ENCODE data around the gene NRARP.

NRARP gene

DNA sequence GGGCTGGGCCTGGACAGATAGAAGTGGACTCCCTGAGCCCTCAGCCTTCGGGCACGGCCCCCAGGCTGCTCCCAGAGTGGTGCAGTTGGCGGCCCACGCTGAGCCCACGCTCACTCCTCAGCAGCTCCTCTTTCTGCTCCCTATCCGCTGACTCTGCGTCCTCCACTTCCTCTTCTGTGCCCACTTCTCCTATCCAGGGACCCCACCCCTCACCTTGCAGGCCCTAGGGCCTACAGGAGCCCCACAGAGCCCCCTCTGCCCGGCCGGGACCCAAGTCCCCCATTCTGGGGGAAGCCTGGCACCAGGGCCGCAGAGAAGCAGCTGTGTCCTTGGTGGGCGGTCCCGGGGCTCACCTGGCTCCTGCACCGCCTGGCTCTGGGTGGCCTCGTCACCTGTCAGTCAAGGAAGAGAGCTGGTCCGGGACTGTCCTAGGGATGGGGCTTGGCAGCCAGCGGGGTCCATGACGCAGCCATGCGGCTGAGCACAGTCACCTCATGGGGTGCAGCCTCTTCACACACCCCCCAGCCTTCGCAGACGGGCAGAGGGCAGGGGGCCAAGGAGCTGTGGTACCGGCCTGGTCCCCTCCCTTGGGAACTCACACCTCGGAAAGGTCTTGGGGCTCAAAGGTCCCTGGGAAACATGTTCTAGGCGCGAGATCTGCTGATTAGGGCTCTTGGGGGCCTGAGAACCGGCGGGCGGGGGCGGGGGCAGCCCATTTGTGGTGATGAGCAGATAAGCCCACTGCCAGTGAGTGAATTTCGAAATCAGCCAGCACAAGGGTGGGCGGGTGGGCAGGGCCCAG lies 5.4 kb upstream of the NRARP start:
- Histone ChIP-seq H3K9ac (ENCODE audit: low read length) (no peak overlapping the region), H2AFZ (ENCODE audit: low read length) (no peak overlapping the region), H3K4me1 (ENCODE audit: low read length) (no peaks in the 10 kb centered on the region; the same call in 1 of the 2 replicates), H3F3A (ENCODE audit: insufficient read depth, low read length) (peaks cover 7% of the 10 kb centered on the region; the same call in 1 of the 2 replicates), H3K36me3 (replicated peaks; ENCODE audit: insufficient read depth, low read length) (no peaks in the 10 kb centered on the region), H3K27ac (ENCODE audit: low read length) (no peak overlapping the region), H3K4me2 (ENCODE audit: low read depth, low read length) (no peak overlapping the region), H3K4me3 (ENCODE audit: low read length) (no peak overlapping the region), H3K27me3 (replicated peaks; ENCODE audit: insufficient read depth, low read length) (peaks cover 22% of the 10 kb centered on the region), H3K9me3 (replicated peaks; ENCODE audit: insufficient read depth, low read length) (no peaks in the 10 kb centered on the region), H3K9me2 (replicated peaks; ENCODE audit: insufficient read depth, low read length) (no peaks in the 10 kb centered on the region), H4K20me1 (ENCODE audit: insufficient read depth, low read length) (no peaks in the 10 kb centered on the region), H3K79me2 (ENCODE audit: low read length) (no peaks in the 10 kb centered on the region)
- no peak for DNase-seq
- TF ChIP-seq EZH2 (optimal IDR thresholded peaks at IDR 0.05; ENCODE audit: low read depth, low read length) (no peak), EZH2phosphoT487 (IDR thresholded peaks at IDR 0.05; ENCODE audit: low read length) (no peak)
- TF ChIP-seq, protein P1, sequence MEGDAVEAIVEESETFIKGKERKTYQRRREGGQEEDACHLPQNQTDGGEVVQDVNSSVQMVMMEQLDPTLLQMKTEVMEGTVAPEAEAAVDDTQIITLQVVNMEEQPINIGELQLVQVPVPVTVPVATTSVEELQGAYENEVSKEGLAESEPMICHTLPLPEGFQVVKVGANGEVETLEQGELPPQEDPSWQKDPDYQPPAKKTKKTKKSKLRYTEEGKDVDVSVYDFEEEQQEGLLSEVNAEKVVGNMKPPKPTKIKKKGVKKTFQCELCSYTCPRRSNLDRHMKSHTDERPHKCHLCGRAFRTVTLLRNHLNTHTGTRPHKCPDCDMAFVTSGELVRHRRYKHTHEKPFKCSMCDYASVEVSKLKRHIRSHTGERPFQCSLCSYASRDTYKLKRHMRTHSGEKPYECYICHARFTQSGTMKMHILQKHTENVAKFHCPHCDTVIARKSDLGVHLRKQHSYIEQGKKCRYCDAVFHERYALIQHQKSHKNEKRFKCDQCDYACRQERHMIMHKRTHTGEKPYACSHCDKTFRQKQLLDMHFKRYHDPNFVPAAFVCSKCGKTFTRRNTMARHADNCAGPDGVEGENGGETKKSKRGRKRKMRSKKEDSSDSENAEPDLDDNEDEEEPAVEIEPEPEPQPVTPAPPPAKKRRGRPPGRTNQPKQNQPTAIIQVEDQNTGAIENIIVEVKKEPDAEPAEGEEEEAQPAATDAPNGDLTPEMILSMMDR (IDR thresholded peaks at IDR 0.05; ENCODE audit: low read length): no peak

DNA sequence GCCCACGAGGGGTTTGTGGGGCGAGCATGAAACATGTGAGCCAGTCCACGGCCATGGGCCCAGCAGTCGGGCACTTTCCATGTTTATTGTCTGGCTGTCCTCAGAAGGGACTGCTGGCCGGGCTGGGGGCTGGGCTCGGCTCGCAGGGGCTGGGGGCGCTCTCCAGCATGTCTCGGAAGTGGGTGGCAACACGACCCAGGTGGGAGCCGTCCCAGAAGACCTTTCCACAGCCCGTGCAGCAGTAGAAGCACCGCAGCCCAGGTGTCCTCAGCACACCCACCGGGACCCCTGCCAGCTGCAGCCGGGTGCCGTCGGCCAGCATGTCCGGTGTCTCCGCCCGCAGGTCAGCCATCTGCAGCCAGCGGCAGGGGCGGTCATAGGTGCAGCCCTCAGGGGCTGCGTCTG lies 4.8 kb upstream of the NRARP start:
- H3K4me1 ChIP-seq (ENCODE audit: low read length): no peaks in the 10 kb centered on the region; the same call in 1 of the 2 replicates
- no peak for TF ChIP-seq EZH2phosphoT487 (IDR thresholded peaks at IDR 0.05; ENCODE audit: low read length)
- no peak for TF ChIP-seq EZH2 (optimal IDR thresholded peaks at IDR 0.05; ENCODE audit: low read depth, low read length)
- TF ChIP-seq, protein P1 (IDR thresholded peaks at IDR 0.05; ENCODE audit: low read length): no peak
- H3K27ac ChIP-seq (ENCODE audit: low read length): no peak overlapping the region
- peaks cover 7% of the 10 kb centered on the region; the same call in 1 of the 2 replicates for H3F3A ChIP-seq (ENCODE audit: insufficient read depth, low read length)
- H3K9ac ChIP-seq (ENCODE audit: low read length): no peak overlapping the region
- no peaks in the 10 kb centered on the region for H3K36me3 ChIP-seq (replicated peaks; ENCODE audit: insufficient read depth, low read length)
- no peak overlapping the region for H3K4me3 ChIP-seq (ENCODE audit: low read length)
- H2AFZ ChIP-seq (ENCODE audit: low read length): no peak overlapping the region
- DNase-seq: no peak
- H3K9me2 ChIP-seq (replicated peaks; ENCODE audit: insufficient read depth, low read length): no peaks in the 10 kb centered on the region
- no peaks in the 10 kb centered on the region for H3K79me2 ChIP-seq (ENCODE audit: low read length)
- H3K4me2 ChIP-seq (ENCODE audit: low read depth, low read length): no peak overlapping the region
- H4K20me1 ChIP-seq (ENCODE audit: insufficient read depth, low read length): no peaks in the 10 kb centered on the region
- H3K27me3 ChIP-seq (replicated peaks; ENCODE audit: insufficient read depth, low read length): peaks cover 22% of the 10 kb centered on the region
- no peaks in the 10 kb centered on the region for H3K9me3 ChIP-seq (replicated peaks; ENCODE audit: insufficient read depth, low read length)

DNA sequence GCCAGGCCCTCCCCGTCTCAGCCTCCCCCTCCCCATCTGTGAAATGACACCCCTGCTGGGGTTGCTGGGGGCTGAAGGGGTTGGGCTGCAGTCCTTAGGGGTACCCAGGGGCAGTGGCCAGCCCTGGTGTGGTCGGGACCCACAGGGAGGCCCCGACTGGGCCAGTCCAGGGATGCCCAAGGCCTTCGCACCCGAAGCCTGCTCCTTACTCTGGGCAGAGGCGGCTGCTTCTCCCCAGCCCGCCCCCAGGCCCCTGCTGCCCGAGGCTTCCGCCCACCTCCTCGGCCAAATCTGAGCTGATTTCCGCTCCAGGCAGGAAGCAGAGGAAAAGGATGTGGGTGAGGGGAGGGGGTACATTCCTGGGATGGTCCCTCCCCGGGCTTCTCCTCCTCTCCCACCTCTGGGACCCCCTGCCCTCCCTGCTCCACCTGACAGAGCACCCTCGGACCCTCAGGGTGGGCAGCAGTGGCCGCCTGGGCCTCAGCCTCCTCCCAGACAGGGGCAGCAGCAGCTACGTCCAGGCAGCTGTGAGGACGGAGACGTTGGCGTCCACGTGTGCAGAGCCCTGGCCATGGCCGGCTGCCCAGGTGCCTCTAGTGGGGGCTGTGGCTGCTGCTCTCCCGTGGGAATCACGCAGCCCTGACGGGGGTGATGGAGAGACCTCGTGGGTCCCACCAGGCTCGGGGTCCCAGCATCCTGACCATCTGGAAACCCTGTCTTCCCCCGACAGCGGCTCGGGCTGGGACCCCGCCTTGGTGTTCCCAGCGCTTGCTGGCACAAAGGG lies 4.2 kb upstream of the NRARP start:
- Histone ChIP-seq H3K27me3 (replicated peaks; ENCODE audit: insufficient read depth, low read length) (peaks cover 22% of the 10 kb centered on the region), H3K27ac (ENCODE audit: low read length) (no peak overlapping the region), H3K79me2 (ENCODE audit: low read length) (no peaks in the 10 kb centered on the region), H3F3A (ENCODE audit: insufficient read depth, low read length) (peaks cover 7% of the 10 kb centered on the region; the same call in 1 of the 2 replicates), H3K9ac (ENCODE audit: low read length) (no peak overlapping the region), H3K4me1 (ENCODE audit: low read length) (peaks cover 3% of the 10 kb centered on the region; the same call in 1 of the 2 replicates), H3K9me3 (replicated peaks; ENCODE audit: insufficient read depth, low read length) (no peaks in the 10 kb centered on the region), H2AFZ (ENCODE audit: low read length) (no peak overlapping the region), H3K36me3 (replicated peaks; ENCODE audit: insufficient read depth, low read length) (no peaks in the 10 kb centered on the region), H4K20me1 (ENCODE audit: insufficient read depth, low read length) (no peaks in the 10 kb centered on the region), H3K4me3 (ENCODE audit: low read length) (no peak overlapping the region), H3K9me2 (replicated peaks; ENCODE audit: insufficient read depth, low read length) (no peaks in the 10 kb centered on the region), H3K4me2 (ENCODE audit: low read depth, low read length) (no peak overlapping the region)
- no peak for DNase-seq
- TF ChIP-seq EZH2 (optimal IDR thresholded peaks at IDR 0.05; ENCODE audit: low read depth, low read length) (no peak), EZH2phosphoT487 (IDR thresholded peaks at IDR 0.05; ENCODE audit: low read length) (no peak)
- TF ChIP-seq, protein P1 (IDR thresholded peaks at IDR 0.05; ENCODE audit: low read length): no peak
